ENCODE measurements around the gene BMPR1A.
"Not testable (repeated sequence)": the region's sequence is repeated elsewhere in the genome, so short reads cannot be mapped to it uniquely, and the experiment has no call there.

Gene BMPR1A

DNA sequence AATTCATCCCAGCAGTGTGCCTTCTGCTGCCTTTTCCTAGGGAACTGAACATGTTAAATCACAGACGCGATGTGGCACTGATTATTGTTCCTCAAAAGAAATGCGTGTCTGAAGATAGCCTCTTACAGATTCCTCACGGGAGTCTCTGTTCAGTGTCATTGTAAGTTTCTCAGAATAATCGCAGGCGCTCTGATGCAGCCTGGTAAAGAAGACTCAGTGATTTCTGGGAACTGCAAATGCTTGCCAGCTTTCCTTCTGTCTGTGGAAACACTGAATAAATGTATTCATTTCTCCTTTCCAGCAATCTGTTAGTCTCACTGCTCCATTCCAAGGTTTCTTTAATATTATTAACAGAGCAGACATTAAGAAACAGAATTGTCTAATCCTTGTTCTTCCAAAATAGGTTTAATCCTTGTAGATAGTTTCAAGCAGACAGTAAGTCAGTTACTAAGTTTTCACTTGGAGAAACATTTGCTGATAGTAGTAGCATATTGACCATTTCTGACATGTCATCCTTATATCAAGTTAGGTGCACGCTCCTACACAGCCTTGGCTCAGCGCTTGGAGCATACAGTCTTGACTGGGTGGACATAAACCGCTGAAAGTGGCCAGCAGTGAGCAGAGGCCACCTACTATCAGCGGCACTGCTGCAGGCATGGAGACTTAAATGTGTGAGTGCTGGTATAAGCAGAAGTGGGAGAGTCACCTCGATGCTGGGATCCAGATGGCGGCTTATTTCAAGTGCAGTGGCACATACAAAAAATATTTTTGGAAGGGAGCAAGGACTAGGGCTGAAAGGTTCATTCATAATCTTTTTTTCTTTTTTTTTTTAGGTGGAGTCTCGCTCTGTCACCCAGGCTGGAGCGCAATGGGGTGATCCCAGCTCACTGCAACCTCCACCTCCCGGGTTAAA is 173.3 kb downstream of the BMPR1A start:
- Histone ChIP-seq H3K4me2 (ENCODE audit: low read depth, low read length, poor library complexity, severe bottlenecking) (no peak overlapping the region), H3K36me3 (ENCODE audit: insufficient read depth, low read length) (no peaks in the 10 kb centered on the region), H3K4me1 (ENCODE audit: insufficient read depth, low read length, poor library complexity, severe bottlenecking) (no peaks in the 10 kb centered on the region), H3K27me3 (ENCODE audit: insufficient read depth, low read length, poor library complexity, severe bottlenecking) (no peaks in the 10 kb centered on the region), H4K20me1 (ENCODE audit: insufficient read depth, low read length, poor library complexity, severe bottlenecking) (no peaks in the 10 kb centered on the region), H3K4me3 (ENCODE audit: low read length, poor library complexity, severe bottlenecking) (no peak overlapping the region), H3K9ac (ENCODE audit: low read depth, low read length, poor library complexity, severe bottlenecking) (no peak overlapping the region), H3K9me3 (ENCODE audit: insufficient read depth, low read depth, low read length) (no peaks in the 10 kb centered on the region), H3K9me2 (replicated peaks; ENCODE audit: low read depth, low read length) (no peaks in the 10 kb centered on the region), H3F3A (ENCODE audit: low read depth) (no peaks in the 10 kb centered on the region), H2AFZ (ENCODE audit: low read length) (no peak overlapping the region), H3K79me2 (ENCODE audit: insufficient read depth, low read length) (no peaks in the 10 kb centered on the region)
- TF ChIP-seq, protein P1, sequence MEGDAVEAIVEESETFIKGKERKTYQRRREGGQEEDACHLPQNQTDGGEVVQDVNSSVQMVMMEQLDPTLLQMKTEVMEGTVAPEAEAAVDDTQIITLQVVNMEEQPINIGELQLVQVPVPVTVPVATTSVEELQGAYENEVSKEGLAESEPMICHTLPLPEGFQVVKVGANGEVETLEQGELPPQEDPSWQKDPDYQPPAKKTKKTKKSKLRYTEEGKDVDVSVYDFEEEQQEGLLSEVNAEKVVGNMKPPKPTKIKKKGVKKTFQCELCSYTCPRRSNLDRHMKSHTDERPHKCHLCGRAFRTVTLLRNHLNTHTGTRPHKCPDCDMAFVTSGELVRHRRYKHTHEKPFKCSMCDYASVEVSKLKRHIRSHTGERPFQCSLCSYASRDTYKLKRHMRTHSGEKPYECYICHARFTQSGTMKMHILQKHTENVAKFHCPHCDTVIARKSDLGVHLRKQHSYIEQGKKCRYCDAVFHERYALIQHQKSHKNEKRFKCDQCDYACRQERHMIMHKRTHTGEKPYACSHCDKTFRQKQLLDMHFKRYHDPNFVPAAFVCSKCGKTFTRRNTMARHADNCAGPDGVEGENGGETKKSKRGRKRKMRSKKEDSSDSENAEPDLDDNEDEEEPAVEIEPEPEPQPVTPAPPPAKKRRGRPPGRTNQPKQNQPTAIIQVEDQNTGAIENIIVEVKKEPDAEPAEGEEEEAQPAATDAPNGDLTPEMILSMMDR (conservative IDR thresholded peaks at IDR 0.05; ENCODE audit: low read length): no peak
- no peak for TF ChIP-seq EZH2phosphoT487 (IDR thresholded peaks at IDR 0.05; ENCODE audit: borderline replicate concordance)

DNA sequence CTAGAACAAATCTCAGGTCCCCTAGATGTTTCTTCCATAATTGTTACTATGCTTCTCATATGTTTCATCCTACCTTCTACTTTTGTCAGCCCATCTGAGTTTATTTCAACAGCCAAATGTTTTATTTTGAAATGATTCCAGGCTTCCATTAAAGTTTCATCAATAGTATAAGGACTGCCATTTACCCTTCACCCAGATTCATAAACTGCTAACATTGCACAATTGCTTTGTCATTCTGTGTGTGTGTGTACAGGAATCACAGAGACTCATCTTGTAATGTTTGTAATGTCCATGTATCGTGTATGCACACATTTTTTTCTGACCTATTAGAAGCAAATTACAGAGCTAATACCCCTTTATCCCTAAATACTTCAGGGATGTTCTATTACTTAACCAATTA is 175.5 kb downstream of the BMPR1A start:
- no peaks in the 10 kb centered on the region for H3K9me2 ChIP-seq (replicated peaks; ENCODE audit: low read depth, low read length)
- no peaks in the 10 kb centered on the region for H3K4me1 ChIP-seq (ENCODE audit: insufficient read depth, low read length, poor library complexity, severe bottlenecking)
- H3K9me3 ChIP-seq (ENCODE audit: insufficient read depth, low read depth, low read length): no peaks in the 10 kb centered on the region
- no peak overlapping the region for H3K9ac ChIP-seq (ENCODE audit: low read depth, low read length, poor library complexity, severe bottlenecking)
- H4K20me1 ChIP-seq (ENCODE audit: insufficient read depth, low read length, poor library complexity, severe bottlenecking): no peaks in the 10 kb centered on the region
- TF ChIP-seq EZH2phosphoT487 (IDR thresholded peaks at IDR 0.05; ENCODE audit: borderline replicate concordance): no peak
- TF ChIP-seq, protein P1 (conservative IDR thresholded peaks at IDR 0.05; ENCODE audit: low read length): no peak
- H3K27me3 ChIP-seq (ENCODE audit: insufficient read depth, low read length, poor library complexity, severe bottlenecking): no peaks in the 10 kb centered on the region
- H3K79me2 ChIP-seq (ENCODE audit: insufficient read depth, low read length): no peaks in the 10 kb centered on the region
- no peak overlapping the region for H3K4me2 ChIP-seq (ENCODE audit: low read depth, low read length, poor library complexity, severe bottlenecking)
- no peak overlapping the region for H2AFZ ChIP-seq (ENCODE audit: low read length)
- no peaks in the 10 kb centered on the region for H3K36me3 ChIP-seq (ENCODE audit: insufficient read depth, low read length)
- no peaks in the 10 kb centered on the region for H3F3A ChIP-seq (ENCODE audit: low read depth)
- no peak overlapping the region for H3K4me3 ChIP-seq (ENCODE audit: low read length, poor library complexity, severe bottlenecking)

DNA sequence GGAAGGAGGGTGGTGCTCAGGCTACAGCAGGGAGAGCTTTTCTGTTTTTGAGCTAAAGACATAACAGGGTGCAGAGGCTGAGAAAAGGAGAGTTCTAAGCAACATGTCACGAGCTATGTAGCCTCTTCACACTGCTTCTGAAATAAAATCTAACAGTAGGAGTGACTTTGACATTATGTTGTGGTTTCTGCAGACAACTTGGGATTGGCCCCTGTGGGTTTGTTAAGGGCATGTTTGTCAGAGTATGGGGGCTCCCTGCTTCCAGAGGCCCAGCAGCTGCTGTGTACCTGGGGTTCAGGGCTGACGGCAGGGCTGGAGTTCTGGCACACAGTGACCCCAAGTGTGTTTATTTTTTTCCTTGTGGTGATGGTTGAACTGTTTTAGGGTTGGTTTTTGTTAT is 176.3 kb downstream of the BMPR1A start:
- H4K20me1 ChIP-seq (ENCODE audit: insufficient read depth, low read length, poor library complexity, severe bottlenecking): no peaks in the 10 kb centered on the region
- H2AFZ ChIP-seq (ENCODE audit: low read length): no peak overlapping the region
- H3K27me3 ChIP-seq (ENCODE audit: insufficient read depth, low read length, poor library complexity, severe bottlenecking): no peaks in the 10 kb centered on the region
- no peak overlapping the region for H3K4me2 ChIP-seq (ENCODE audit: low read depth, low read length, poor library complexity, severe bottlenecking)
- no peak overlapping the region for H3K4me3 ChIP-seq (ENCODE audit: low read length, poor library complexity, severe bottlenecking)
- TF ChIP-seq, protein P1 (conservative IDR thresholded peaks at IDR 0.05; ENCODE audit: low read length): no peak
- TF ChIP-seq EZH2phosphoT487 (IDR thresholded peaks at IDR 0.05; ENCODE audit: borderline replicate concordance): no peak
- H3F3A ChIP-seq (ENCODE audit: low read depth): no peaks in the 10 kb centered on the region
- H3K79me2 ChIP-seq (ENCODE audit: insufficient read depth, low read length): no peaks in the 10 kb centered on the region
- H3K4me1 ChIP-seq (ENCODE audit: insufficient read depth, low read length, poor library complexity, severe bottlenecking): no peaks in the 10 kb centered on the region
- no peak overlapping the region for H3K9ac ChIP-seq (ENCODE audit: low read depth, low read length, poor library complexity, severe bottlenecking)
- no peaks in the 10 kb centered on the region for H3K9me3 ChIP-seq (ENCODE audit: insufficient read depth, low read depth, low read length)
- no peaks in the 10 kb centered on the region for H3K36me3 ChIP-seq (ENCODE audit: insufficient read depth, low read length)
- H3K9me2 ChIP-seq (replicated peaks; ENCODE audit: low read depth, low read length): no peaks in the 10 kb centered on the region

DNA sequence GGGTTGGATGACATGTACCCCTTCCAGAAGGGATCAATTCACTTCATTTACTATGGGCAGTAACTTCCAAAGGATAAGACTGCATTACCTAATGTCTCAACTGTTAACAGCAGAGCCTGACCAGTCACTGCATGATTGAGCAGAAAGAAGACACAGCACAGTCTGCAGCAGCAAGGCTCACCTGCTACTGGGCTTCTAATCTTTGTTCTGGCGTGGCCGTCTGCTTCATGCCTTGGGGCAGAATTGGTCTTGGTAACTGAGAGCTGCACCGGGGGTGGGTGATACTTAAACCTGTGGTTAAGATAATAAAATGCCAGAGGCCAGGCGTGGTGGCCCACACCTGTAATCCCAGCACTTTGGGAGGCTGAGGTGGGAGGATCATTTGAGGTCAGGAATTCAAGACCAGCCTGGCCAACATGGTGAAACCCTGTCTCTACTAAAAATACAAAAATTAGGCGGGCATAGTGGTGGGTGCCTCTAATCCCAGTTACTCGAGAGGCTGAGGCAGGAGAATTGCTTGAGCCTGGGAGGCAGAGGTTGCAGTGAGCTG is 177.8 kb downstream of the BMPR1A start:
- not testable (repeated sequence) for H3K36me3 ChIP-seq (ENCODE audit: insufficient read depth, low read length); H3K4me3 ChIP-seq (ENCODE audit: low read length, poor library complexity, severe bottlenecking); H3K79me2 ChIP-seq (ENCODE audit: insufficient read depth, low read length); H3F3A ChIP-seq (ENCODE audit: low read depth); H3K27me3 ChIP-seq (ENCODE audit: insufficient read depth, low read length, poor library complexity, severe bottlenecking); H3K4me2 ChIP-seq (ENCODE audit: low read depth, low read length, poor library complexity, severe bottlenecking); H3K9me2 ChIP-seq (replicated peaks; ENCODE audit: low read depth, low read length); H3K9ac ChIP-seq (ENCODE audit: low read depth, low read length, poor library complexity, severe bottlenecking); H3K4me1 ChIP-seq (ENCODE audit: insufficient read depth, low read length, poor library complexity, severe bottlenecking); H3K9me3 ChIP-seq (ENCODE audit: insufficient read depth, low read depth, low read length); H4K20me1 ChIP-seq (ENCODE audit: insufficient read depth, low read length, poor library complexity, severe bottlenecking); H2AFZ ChIP-seq (ENCODE audit: low read length)

Data from Loucy (cell line).